Osteoblast (primary cell): ENCODE data around the gene SLC10A3. TPM values are rescaled to one million over a fixed set of nuclear protein-coding genes. Genes with fewer than 3 reads are reported as not detected.

Experiments
- DNase-seq: peaks from one replicate; pipeline ENCODE4 v3.0.0; 2011; ENCODE audit warnings: low spot score, mixed read lengths; ENCODE audit not compliant: insufficient read length; ENCODE audit errors: missing footprints
- H2AFZ ChIP-seq: 2 replicates; pipeline ENCODE4 v1.6.0; 2011; ENCODE audit warnings: mild to moderate bottlenecking, low read length
- H3K27ac ChIP-seq: 2 replicates; pipeline ENCODE4 v1.5.1; 2011; ENCODE audit warnings: mild to moderate bottlenecking, low read depth, low read length, moderate library complexity
- H3K27me3 ChIP-seq: 2 replicates; pipeline ENCODE4 v1.6.0; 2012; ENCODE audit warnings: mild to moderate bottlenecking, control low read depth, inconsistent platforms, low read length, moderate library complexity; ENCODE audit not compliant: insufficient read depth
- H3K36me3 ChIP-seq: 2 replicates; pipeline ENCODE4 v1.5.1; 2011; ENCODE audit warnings: mild to moderate bottlenecking, low read length, control low read depth, moderate library complexity; ENCODE audit not compliant: insufficient read depth
- H3K4me1 ChIP-seq: 2 replicates; pipeline ENCODE4 v1.5.1; 2011; ENCODE audit warnings: mild to moderate bottlenecking, low read length, control low read depth, moderate library complexity; ENCODE audit not compliant: insufficient read depth
- H3K4me2 ChIP-seq: 2 replicates; pipeline ENCODE4 v1.6.0; 2011; ENCODE audit warnings: mild to moderate bottlenecking, low read length; ENCODE audit not compliant: insufficient read depth
- H3K4me3 ChIP-seq: fragments of 200-600 bp; sonication (generic); 3 replicates; pipeline ENCODE4 v1.5.1; 2012; ENCODE audit warnings: mild to moderate bottlenecking, low read length, inconsistent platforms; ENCODE audit not compliant: insufficient read depth
- H3K79me2 ChIP-seq: 2 replicates; pipeline ENCODE4 v1.6.0; 2012; ENCODE audit warnings: mild to moderate bottlenecking, low read length, control low read depth, inconsistent platforms; ENCODE audit not compliant: insufficient read depth
- H3K9me3 ChIP-seq: 2 replicates; pipeline ENCODE4 v1.5.1; 2011; ENCODE audit warnings: low read depth, low read length, control low read depth
- H4K20me1 ChIP-seq: 2 replicates; pipeline ENCODE4 v1.6.0; 2012; ENCODE audit warnings: mild to moderate bottlenecking, low read length, control low read depth; ENCODE audit not compliant: insufficient read depth
- CTCF ChIP-seq: IDR thresholded peaks from 2 replicates; pipeline ENCODE4 v1.5.1; 2011; ENCODE audit warnings: mild to moderate bottlenecking, low read depth, low read length, moderate library complexity; ENCODE audit errors: extremely low read depth
- total RNA-seq: library from RNA; depleted of rRNA; stranded (reverse); fragments of >200 nt; gene quantifications from 2 replicates; pipeline ENCODE4 v1.2.3, GENCODE V29; 2012

The SLC10A3 gene
- total RNA-seq, 1 donor, result 36.2 TPM

DNA sequence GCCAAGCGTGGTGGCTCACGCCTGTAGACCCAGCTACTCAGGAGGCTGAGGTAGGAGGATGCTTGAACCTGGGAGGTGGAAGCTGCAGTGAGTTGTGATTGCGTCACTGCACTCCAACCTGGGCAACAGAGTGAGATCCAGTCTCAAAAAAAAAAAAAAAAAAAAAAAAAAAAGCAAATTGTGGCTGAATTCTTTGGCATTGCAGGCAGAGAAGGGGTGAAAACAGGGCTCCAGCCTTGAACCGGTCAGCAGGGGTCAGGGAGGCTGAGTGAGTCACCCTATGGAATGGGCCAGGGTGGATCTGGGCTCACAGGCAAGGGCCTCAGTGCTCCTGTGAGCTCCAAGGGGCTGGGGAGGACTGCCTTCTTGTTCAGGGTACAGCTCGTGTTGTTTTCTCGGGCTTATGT lies 38.8 kb upstream of the SLC10A3 start:
- Histone ChIP-seq H3K4me3 (no peak overlapping the region), H3K36me3 (peaks cover 12% of the 10 kb centered on the region), H3K79me2 (no peaks in the 10 kb centered on the region), H3K9me3 (no peaks in the 10 kb centered on the region), H3K27ac (no peak overlapping the region), H3K4me2 (no peak overlapping the region), H4K20me1 (no peaks in the 10 kb centered on the region), H3K4me1 (peaks cover 6% of the 10 kb centered on the region), H3K27me3 (no peaks in the 10 kb centered on the region), H2AFZ (no peak overlapping the region)
- peak; percentile 81 for DNase-seq
- TF ChIP-seq CTCF, result no peak

GRCh38 chrX:154526901-154527675 lies 36.7 kb upstream of the SLC10A3 start:
- TF ChIP-seq CTCF, result peak; percentile 61
- peak overlapping the region; percentile 62 for H3K4me3 ChIP-seq
- DNase-seq, result peak; percentile 88

GRCh38 chrX:154525606-154526490 lies 35.4 kb upstream of the SLC10A3 start:
- peak; percentile 15 for DNase-seq

More at GRCh38 chrX:154526901-154527675, 36.7 kb upstream of the SLC10A3 start:
- no peaks in the 10 kb centered on the region for H3K9me3 ChIP-seq
- H2AFZ ChIP-seq, result peak overlapping the region; percentile 71
- no peaks in the 10 kb centered on the region for H3K27me3 ChIP-seq
- H3K79me2 ChIP-seq, result no peaks in the 10 kb centered on the region
- peak overlapping the region; percentile 56 for H3K27ac ChIP-seq
- no peaks in the 10 kb centered on the region for H4K20me1 ChIP-seq
- peaks cover 6% of the 10 kb centered on the region for H3K4me1 ChIP-seq
- H3K36me3 ChIP-seq, result no peaks in the 10 kb centered on the region
- peak overlapping the region; percentile 78 for H3K4me2 ChIP-seq

More at GRCh38 chrX:154525606-154526490, 35.4 kb upstream of the SLC10A3 start:
- Histone ChIP-seq H3K27me3 (no peaks in the 10 kb centered on the region), H3K27ac (no peak overlapping the region), H2AFZ (no peak overlapping the region), H3K9me3 (no peaks in the 10 kb centered on the region), H3K4me1 (peaks cover 6% of the 10 kb centered on the region), H3K79me2 (no peaks in the 10 kb centered on the region), H3K4me2 (no peak overlapping the region), H3K4me3 (no peak overlapping the region), H4K20me1 (no peaks in the 10 kb centered on the region), H3K36me3 (no peaks in the 10 kb centered on the region)
- TF ChIP-seq CTCF, result no peak
